Epithelial cell of esophagus (primary cell): ENCODE data around the gene CACNA2D4.

Experiments
- DNase-seq: peaks from one replicate; pipeline ENCODE4 v3.0.0; 2010; ENCODE audit warnings: low read depth
- H3K4me3 ChIP-seq: 2 replicates; pipeline ENCODE4 v1.5.1; 2011; ENCODE audit warnings: mild to moderate bottlenecking, low read length, control low read depth
- CTCF ChIP-seq: IDR thresholded peaks from 2 replicates; pipeline ENCODE4 v1.5.1; 2011; ENCODE audit warnings: low read depth, mild to moderate bottlenecking, low read length, control low read depth, inconsistent platforms; ENCODE audit not compliant: insufficient read depth; ENCODE audit errors: missing control alignments

CACNA2D4 gene

DNA sequence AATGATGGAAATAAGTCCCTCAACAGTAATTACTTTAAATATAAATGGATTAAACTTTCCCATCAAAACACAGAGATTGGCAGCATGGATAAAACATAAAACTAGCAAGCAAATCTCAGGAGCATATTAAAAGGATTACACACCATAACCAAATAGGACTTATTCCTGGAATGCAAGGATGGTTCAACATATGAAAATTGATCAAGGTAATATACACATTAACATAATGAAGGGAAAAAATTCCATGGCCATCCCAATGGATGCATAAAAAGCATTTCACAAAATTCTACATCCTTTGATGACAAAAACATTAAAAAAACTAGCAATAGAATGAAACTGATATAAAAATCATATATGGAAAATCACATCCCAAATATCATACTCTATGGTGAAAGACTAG lies 13.6 kb downstream of the CACNA2D4 start:
- H3K4me3 ChIP-seq, result no peak overlapping the region
- TF ChIP-seq CTCF, result no peak
- DNase-seq, result no peak

DNA sequence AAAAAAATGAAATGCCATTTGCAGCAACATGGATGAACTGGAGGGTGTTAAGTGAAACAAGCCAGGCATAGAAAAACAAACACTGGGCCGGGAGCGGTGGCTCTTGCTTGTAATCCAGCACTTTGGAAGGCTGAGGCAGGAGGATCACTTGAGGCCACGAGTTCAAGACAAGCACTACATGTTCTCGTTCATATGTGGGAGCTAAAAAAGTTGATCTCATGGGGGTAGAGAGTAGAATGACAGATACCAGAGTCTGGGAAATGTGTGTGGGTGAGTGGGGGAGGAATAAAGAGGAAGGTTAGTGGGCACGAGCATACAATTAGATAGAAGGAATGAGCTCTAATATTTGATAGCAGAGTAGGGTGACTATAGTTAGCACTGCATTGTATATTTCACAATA lies 21.5 kb downstream of the CACNA2D4 start:
- no peak for TF ChIP-seq CTCF
- no peak for DNase-seq
- H3K4me3 ChIP-seq, result no peak overlapping the region

- no peak overlapping the region for H3K4me3 ChIP-seq
- TF ChIP-seq CTCF, result no peak
Observed at GRCh38 chr12:1890810-1891209, 27.6 kb downstream of the CACNA2D4 start.

DNA sequence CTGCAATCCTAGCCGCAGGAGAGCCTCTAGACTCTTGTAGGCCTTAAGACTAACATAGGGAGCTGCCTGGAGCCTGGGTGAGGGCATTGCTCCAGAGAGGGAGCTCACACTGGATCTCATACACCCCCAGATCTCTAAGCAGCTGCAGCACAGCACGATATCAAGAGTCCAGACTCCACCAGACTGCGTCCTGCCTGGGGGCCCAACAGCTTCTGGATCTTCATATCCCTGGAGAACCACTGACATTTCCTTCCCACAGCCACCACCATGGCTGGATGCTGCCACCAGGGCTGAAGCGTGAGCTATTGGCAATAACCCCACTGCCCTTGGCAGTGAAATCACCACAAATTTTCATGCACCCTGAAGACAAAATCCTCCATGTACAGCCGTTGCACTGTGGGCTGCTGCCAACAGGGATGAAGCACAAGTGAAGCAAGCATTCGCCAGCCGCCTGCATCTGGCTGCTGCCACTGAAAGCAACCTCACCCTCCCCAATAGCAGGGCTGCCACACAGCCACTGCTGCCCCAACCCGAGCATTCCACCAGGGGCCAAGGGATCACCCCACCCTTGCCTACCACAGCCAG lies 28.2 kb downstream of the CACNA2D4 start:
- TF ChIP-seq CTCF, result no peak
- no peak overlapping the region for H3K4me3 ChIP-seq
- DNase-seq, result no peak

More at GRCh38 chr12:1890810-1891209, 27.6 kb downstream of the CACNA2D4 start:
- no peak for DNase-seq

DNA sequence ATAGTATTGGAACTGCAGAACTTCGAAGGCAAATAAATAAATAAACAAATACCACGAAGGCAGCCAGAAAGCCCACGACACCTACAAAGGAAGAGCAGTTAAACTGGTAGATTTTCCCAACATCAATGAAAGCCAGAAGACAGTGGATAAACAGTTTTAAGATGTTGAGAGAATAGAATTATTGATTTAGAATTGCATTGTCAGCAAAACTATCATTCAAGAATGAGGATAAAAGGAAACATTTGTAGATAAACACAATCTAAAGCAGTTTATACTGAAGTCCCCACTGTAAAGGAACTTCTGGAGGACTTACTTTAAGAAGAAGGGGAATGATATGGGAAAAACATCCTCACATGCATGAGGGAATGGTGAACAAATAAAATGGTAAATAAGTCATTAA lies 29.5 kb downstream of the CACNA2D4 start:
- H3K4me3 ChIP-seq, result no peak overlapping the region
- no peak for TF ChIP-seq CTCF
- no peak for DNase-seq

- TF ChIP-seq CTCF, result no peak
- no peak for DNase-seq
- no peak overlapping the region for H3K4me3 ChIP-seq
Observed at GRCh38 chr12:1886396-1887008, 31.9 kb downstream of the CACNA2D4 start.
